GM12891 (cell line): ENCODE measurements around the gene PSMD5.

Source experiments
- DNase-seq: peaks from one replicate; pipeline ENCODE4 v3.0.0; 2011; ENCODE audit warnings: low spot score; ENCODE audit not compliant: insufficient read length
- FAIRE-seq: peaks from 2 replicates; lab custom pipeline; 2011; peaks lifted over from hg19 to GRCh38; lab: Jason Lieb, UNC
- PAX5 ChIP-seq: IDR thresholded peaks from 2 replicates; pipeline ENCODE4 v1.6.1; 2011; ENCODE audit warnings: low read length, moderate library complexity, mild to moderate bottlenecking; ENCODE audit not compliant: insufficient read depth, severe bottlenecking
- POLR2A ChIP-seq: IDR thresholded peaks from 2 replicates; pipeline ENCODE4 v1.6.1; 2011; ENCODE audit warnings: low read depth, low read length, control low read depth
- POLR2AphosphoS5 ChIP-seq: IDR thresholded peaks from 2 replicates; pipeline ENCODE4 v1.6.1; 2011; ENCODE audit warnings: low read depth, low read length, control low read depth
- POU2F2 ChIP-seq: IDR thresholded peaks from 2 replicates; pipeline ENCODE4 v1.6.1; 2011; ENCODE audit warnings: low read depth, mild to moderate bottlenecking, control low read depth, low read length, moderate library complexity
- SPI1 ChIP-seq: IDR thresholded peaks from 2 replicates; pipeline ENCODE4 v1.6.1; 2011; ENCODE audit warnings: low read depth, low read length, control low read depth
- TAF1 ChIP-seq: IDR thresholded peaks from 2 replicates; pipeline ENCODE4 v1.6.1; 2011; ENCODE audit warnings: low read depth, low read length, control low read depth

The PSMD5 gene

DNA sequence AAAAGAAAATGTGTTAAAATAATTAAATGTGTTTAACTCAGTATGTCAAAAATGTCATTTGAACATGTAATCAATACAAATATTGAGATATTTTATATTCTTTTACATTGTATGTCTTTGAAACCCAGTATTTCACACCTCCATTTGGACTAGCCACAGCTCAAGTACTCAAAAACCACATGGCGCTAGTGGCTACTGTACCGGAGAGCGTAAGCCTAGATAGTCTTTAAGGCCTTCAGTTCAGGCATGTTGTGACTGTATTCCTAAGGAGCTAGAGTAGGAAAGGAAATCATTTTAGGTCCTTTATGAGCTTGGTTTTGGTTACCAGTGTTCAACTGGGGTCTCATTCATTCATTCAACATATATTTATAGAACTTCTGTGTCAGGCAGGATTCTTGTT, 62.4 kb downstream of the PSMD5 start:
- no peak for DNase-seq
- TF ChIP-seq POLR2AphosphoS5 (no peak), POU2F2 (no peak), TAF1 (no peak), PAX5 (no peak), POLR2A (no peak), SPI1 (no peak)
- no peak for FAIRE-seq

DNA sequence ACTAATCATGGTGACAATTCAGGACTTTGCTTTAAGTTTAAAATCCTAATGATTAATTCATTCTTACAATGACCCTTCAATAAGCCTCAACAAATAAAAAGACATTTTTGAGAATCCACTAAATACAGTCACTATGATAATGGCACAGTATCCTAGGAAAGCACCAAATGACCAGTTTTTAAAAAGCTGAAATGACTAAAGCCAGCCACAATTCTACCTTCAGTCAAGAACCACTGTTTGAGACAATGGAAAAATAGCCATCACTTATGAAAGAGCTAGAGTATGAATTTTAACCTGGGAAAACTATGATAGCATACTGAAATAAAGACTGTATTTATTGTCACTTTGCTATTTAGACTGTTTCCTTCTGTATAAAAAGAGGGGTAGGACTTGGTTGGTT, 63.5 kb downstream of the PSMD5 start:
- no peak for TF ChIP-seq PAX5
- TF ChIP-seq POLR2AphosphoS5: no peak
- TF ChIP-seq TAF1: no peak
- TF ChIP-seq SPI1: no peak
- TF ChIP-seq POU2F2: no peak
- no peak for TF ChIP-seq POLR2A
- DNase-seq (no peak), FAIRE-seq (no peak)

DNA sequence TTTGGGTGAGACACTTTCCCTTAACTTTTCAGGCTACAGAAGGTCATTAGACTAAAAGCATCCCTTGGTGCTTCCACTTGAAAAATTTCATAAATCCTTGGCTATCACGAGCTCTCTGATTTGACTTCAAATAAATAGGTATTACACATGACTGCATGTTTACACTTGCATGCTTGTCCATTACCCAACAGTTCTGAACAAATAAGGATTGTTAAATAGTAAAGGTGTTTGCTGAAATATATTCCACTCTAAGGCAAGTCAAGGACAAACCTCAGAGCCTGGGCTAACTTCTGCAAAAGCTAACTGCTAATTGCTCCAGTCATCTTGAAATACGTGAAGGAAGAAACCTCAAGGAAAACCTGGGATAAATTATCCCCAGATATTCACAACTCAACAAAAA, 64.0 kb downstream of the PSMD5 start:
- FAIRE-seq (no peak), DNase-seq (no peak)
- TF ChIP-seq POLR2AphosphoS5 (no peak), PAX5 (no peak), POLR2A (no peak), TAF1 (no peak), SPI1 (no peak), POU2F2 (no peak)

GRCh38 chr9:120777229-120777628, 65.5 kb downstream of the PSMD5 start:
- no peak for TF ChIP-seq SPI1
- TF ChIP-seq POLR2AphosphoS5: no peak
- TF ChIP-seq POU2F2: no peak
- no peak for TF ChIP-seq PAX5
- no peak for TF ChIP-seq TAF1
- no peak for TF ChIP-seq POLR2A
- FAIRE-seq (no peak), DNase-seq (no peak)

- no peak for FAIRE-seq
- no peak for TF ChIP-seq POU2F2
- TF ChIP-seq TAF1: no peak
- no peak for TF ChIP-seq PAX5
- no peak for TF ChIP-seq SPI1
- TF ChIP-seq POLR2AphosphoS5: no peak
- no peak for TF ChIP-seq POLR2A
- DNase-seq: no peak
Measured at GRCh38 chr9:120776788-120777187, 65.9 kb downstream of the PSMD5 start.

DNA sequence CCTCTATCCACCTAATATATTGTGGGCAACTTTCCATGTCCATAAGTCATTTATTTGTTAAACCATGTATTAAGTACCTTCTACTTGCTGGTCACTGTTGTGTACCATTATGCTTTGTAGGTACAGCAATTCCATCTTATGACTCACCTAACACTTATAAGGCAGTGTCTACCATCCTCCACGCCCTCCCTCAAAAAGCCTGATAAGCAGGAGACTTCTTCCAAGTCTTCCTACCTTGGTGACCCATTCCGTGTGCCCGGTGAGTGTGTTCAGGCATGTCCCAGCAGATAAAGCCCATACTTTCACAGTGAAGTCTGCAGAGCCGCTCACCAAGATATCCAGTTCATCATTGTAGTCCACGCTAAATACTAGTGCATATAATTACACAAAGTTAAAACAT, 66.9 kb downstream of the PSMD5 start:
- no peak for DNase-seq

DNA sequence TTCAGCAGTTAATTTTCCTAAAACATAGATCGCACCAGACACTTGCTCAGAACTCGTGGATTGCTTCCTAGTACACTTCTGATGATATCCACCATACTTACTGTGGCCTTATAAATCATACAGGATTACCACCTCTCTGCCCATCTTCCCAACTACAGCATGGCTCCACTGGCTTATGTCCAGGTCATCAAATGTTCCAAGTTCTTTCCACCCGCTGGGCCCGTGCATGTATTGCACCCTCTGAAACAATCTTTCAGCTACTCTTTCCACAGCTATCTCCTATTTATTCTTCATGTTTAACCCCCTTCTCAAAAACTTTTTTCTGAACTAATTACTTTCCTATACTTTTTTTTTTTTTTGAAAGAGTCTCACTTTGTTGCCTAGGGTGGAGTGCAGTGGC, 68.0 kb downstream of the PSMD5 start:
- TF ChIP-seq PAX5: no peak
- TF ChIP-seq SPI1: no peak
- no peak for TF ChIP-seq POU2F2
- TF ChIP-seq POLR2AphosphoS5: no peak
- DNase-seq: no peak
- FAIRE-seq: no peak

More for the DNA sequence above, 66.9 kb downstream of the PSMD5 start:
- FAIRE-seq: no peak
- TF ChIP-seq SPI1: no peak
- TF ChIP-seq POLR2AphosphoS5: no peak
- no peak for TF ChIP-seq POU2F2
- TF ChIP-seq PAX5: no peak
- TF ChIP-seq POLR2A: no peak
- no peak for TF ChIP-seq TAF1

GRCh38 chr9:120773256-120773655, 69.5 kb downstream of the PSMD5 start:
- FAIRE-seq (no peak), DNase-seq (no peak)
- TF ChIP-seq POU2F2: no peak
- TF ChIP-seq POLR2AphosphoS5: no peak

- no peak for TF ChIP-seq SPI1
- TF ChIP-seq POU2F2: no peak
- no peak for TF ChIP-seq TAF1
- TF ChIP-seq POLR2A: no peak
- TF ChIP-seq PAX5: no peak
- no peak for TF ChIP-seq POLR2AphosphoS5
- FAIRE-seq (no peak), DNase-seq (no peak)
Measured at GRCh38 chr9:120770931-120771330, 71.8 kb downstream of the PSMD5 start.

DNA sequence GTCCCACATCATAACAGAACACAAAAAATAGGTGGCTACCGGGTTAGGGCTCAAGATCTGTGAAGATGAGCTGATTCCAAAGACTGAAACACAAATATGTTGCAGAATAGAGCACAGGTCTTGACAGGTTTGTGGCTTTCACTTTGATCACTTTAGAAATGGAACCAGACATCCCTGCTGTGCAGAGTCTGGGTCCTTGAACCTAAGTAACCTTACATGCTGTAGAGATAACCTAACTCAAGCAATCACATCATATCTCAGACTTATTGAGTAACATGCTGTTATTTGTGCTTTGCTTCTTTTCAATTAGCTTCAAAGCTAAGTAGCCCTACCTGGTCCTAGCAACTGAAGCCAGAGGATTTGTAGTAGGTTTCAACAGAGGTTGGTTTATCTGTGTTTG, 73.8 kb downstream of the PSMD5 start:
- FAIRE-seq (no peak), DNase-seq (no peak)
- no peak for TF ChIP-seq TAF1

DNA sequence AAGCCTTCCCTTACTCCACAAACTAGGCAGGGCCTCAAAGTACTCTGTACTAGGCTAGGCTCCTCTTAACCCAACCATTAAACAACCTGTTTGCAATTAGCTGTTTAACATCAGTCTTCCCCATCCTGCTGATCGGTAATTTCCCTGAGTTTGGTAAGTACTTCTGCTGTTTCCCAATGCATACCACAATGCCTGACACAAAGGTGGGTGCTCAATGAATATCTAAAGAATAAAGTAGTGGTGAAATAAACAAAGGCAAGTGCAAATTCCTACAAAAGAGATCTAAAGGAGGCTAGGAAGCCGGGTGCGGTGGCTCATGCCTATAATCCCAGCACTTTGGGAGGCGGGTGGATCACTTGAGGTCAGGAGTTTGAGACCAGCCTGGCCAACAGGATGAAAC, 74.5 kb downstream of the PSMD5 start:
- DNase-seq (no peak), FAIRE-seq (no peak)
- TF ChIP-seq POLR2A (no peak), POLR2AphosphoS5 (no peak), SPI1 (no peak), TAF1 (no peak), PAX5 (no peak), POU2F2 (no peak)

DNA sequence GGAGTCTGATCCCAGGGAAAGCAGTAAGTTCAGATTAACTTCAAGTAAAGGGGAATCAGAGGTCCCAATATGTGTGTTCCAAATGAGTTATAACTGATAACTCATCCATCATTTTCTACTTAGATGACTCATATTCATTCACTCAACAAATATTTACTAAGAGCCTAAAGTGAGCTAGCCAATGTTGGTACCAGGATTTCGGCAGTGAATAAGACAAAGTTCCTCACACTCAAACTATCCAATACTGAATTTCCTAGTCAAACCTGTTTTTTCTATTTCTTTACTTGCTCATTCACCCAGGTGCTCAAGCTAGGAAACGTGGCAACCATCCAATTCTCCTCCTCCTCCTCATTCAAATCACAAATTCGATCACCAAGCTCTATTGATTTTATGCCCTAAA, 75.3 kb downstream of the PSMD5 start:
- DNase-seq (no peak), FAIRE-seq (no peak)
- TF ChIP-seq SPI1 (no peak), TAF1 (no peak), POU2F2 (no peak), POLR2AphosphoS5 (no peak), POLR2A (no peak), PAX5 (no peak)
